ENCODE data around the gene ZBTB7A. TPM values are rescaled to one million over a fixed set of nuclear protein-coding genes. Genes with fewer than 3 reads are reported as not detected.

Gene ZBTB7A
- total and polyA plus RNA-seq, 10 of the 15 experiments (the other 5 are each of a cell fraction or from before 2014, with no cell fraction given): 0.26 to 42.4 (median 4.5) TPM

DNA sequence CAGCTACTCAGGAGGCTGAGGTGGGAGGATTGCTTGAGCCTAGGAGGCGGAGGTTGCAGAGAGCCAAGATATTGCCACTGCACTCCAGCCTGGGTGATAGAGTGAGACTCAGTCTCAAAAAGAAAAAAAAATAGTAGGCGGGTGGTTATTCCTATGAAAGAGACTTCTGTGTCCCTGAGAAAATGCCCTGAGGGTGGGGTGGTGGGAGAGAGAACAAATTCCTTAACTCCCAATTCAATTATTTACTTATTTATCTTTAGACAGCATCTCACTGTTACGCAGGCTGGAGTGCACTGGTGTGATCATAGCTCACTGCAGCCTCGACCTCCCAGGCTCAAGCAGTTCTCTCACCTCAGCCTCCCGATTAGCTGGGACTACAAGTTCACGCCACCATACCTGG, 71.1 kb downstream of the ZBTB7A start (continued):
- TF ChIP-seq, protein P1, sequence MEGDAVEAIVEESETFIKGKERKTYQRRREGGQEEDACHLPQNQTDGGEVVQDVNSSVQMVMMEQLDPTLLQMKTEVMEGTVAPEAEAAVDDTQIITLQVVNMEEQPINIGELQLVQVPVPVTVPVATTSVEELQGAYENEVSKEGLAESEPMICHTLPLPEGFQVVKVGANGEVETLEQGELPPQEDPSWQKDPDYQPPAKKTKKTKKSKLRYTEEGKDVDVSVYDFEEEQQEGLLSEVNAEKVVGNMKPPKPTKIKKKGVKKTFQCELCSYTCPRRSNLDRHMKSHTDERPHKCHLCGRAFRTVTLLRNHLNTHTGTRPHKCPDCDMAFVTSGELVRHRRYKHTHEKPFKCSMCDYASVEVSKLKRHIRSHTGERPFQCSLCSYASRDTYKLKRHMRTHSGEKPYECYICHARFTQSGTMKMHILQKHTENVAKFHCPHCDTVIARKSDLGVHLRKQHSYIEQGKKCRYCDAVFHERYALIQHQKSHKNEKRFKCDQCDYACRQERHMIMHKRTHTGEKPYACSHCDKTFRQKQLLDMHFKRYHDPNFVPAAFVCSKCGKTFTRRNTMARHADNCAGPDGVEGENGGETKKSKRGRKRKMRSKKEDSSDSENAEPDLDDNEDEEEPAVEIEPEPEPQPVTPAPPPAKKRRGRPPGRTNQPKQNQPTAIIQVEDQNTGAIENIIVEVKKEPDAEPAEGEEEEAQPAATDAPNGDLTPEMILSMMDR (IDR thresholded peaks at IDR 0.05 in 2 of 3, conservative IDR thresholded peaks at IDR 0.05 in 1 of 3; ENCODE audit: control insufficient read depth in 2 of 3, extremely low read depth in 1 of 3, insufficient read depth in 1 of 3, low read depth in 3 of 3, low read length in 3 of 3): no peak
- TF ChIP-seq HDAC2 (IDR thresholded peaks at IDR 0.05) (no peak), IKZF1 (conservative IDR thresholded peaks at IDR 0.05) (no peak), LARP7 (IDR thresholded peaks at IDR 0.05) (no peak)

Other genes starting within 250 kb of the ZBTB7A start
Only the 7 nearest of the 15 such genes appear.
- gene DAPK3, start 95.8 kb downstream of the ZBTB7A start, total RNA-seq (2014; rRNA removed): 35.5 and 39.3 TPM in 2 replicates
- gene DAPK3, start 95.8 kb downstream of the ZBTB7A start, total RNA-seq (2014; rRNA removed; fragmentation: Illumina TruSeq; extraction: Trizol): 12.7 and 16.5 TPM in 2 replicates
- 42.1 and 46.4 TPM in 2 replicates for gene DAPK3, start 95.8 kb downstream of the ZBTB7A start, total RNA-seq (2021)
- 8.3 and 22.5 TPM in 2 replicates for gene DAPK3, start 95.8 kb downstream of the ZBTB7A start, polyA plus RNA-seq (2011; rRNA removed)
- gene DAPK3, start 95.8 kb downstream of the ZBTB7A start, polyA plus RNA-seq (2014; fragmentation: Illumina TruSeq; extraction: Trizol): 3.8 and 17.8 TPM in 2 replicates
- under 1 TPM; 0.13 to 0.53 TPM for gene DAPK3, start 95.8 kb downstream of the ZBTB7A start, polyA plus RNA-seq (2014; fragmentation: Nextera tagmentation; extraction: Ambion mirVana)
- gene DAPK3, start 95.8 kb downstream of the ZBTB7A start, polyA plus RNA-seq (2014; rRNA removed): 45.5 and 50.6 TPM in 2 replicates
- gene DAPK3, start 95.8 kb downstream of the ZBTB7A start, polyA plus RNA-seq (2016; fragmentation: Nextera tagmentation; extraction: Ambion mirVana): 10 to 100 TPM; 27.2 to 35.2 TPM
- gene EEF2, start 81.4 kb downstream of the ZBTB7A start, total RNA-seq (2014; rRNA removed): 2,013 and 2,296 TPM in 2 replicates
- 1,954 and 2,053 TPM in 2 replicates for gene EEF2, start 81.4 kb downstream of the ZBTB7A start, total RNA-seq (2014; rRNA removed; fragmentation: Illumina TruSeq; extraction: Trizol)
- gene EEF2, start 81.4 kb downstream of the ZBTB7A start, total RNA-seq (2021): 3,487 and 3,491 TPM in 2 replicates
- gene EEF2, start 81.4 kb downstream of the ZBTB7A start, polyA plus RNA-seq (2011; rRNA removed): 1,026 and 1,259 TPM in 2 replicates
- 1,630 and 2,440 TPM in 2 replicates for gene EEF2, start 81.4 kb downstream of the ZBTB7A start, polyA plus RNA-seq (2014; fragmentation: Illumina TruSeq; extraction: Trizol)
- 100 to 1,000 TPM; 513 to 937 TPM for gene EEF2, start 81.4 kb downstream of the ZBTB7A start, polyA plus RNA-seq (2014; fragmentation: Nextera tagmentation; extraction: Ambion mirVana)
- gene EEF2, start 81.4 kb downstream of the ZBTB7A start, polyA plus RNA-seq (2014; rRNA removed): 1,584 and 1,859 TPM in 2 replicates
- gene EEF2, start 81.4 kb downstream of the ZBTB7A start, polyA plus RNA-seq (2016; fragmentation: Nextera tagmentation; extraction: Ambion mirVana): 100 to 1,000 TPM; 280 to 285 TPM
- gene PIAS4, start 59.2 kb downstream of the ZBTB7A start, total RNA-seq (2014; rRNA removed): 17.8 and 22.0 TPM in 2 replicates
- 5.7 and 10.6 TPM in 2 replicates for gene PIAS4, start 59.2 kb downstream of the ZBTB7A start, total RNA-seq (2014; rRNA removed; fragmentation: Illumina TruSeq; extraction: Trizol)
- gene PIAS4, start 59.2 kb downstream of the ZBTB7A start, total RNA-seq (2021): 23.2 and 25.1 TPM in 2 replicates
- gene PIAS4, start 59.2 kb downstream of the ZBTB7A start, polyA plus RNA-seq (2011; rRNA removed): 2.7 and 7.7 TPM in 2 replicates
- 5.4 and 9.6 TPM in 2 replicates for gene PIAS4, start 59.2 kb downstream of the ZBTB7A start, polyA plus RNA-seq (2014; fragmentation: Illumina TruSeq; extraction: Trizol)
- gene PIAS4, start 59.2 kb downstream of the ZBTB7A start, polyA plus RNA-seq (2014; fragmentation: Nextera tagmentation; extraction: Ambion mirVana): under 1 TPM; 0.13 to 0.40 TPM
- 17.9 and 23.1 TPM in 2 replicates for gene PIAS4, start 59.2 kb downstream of the ZBTB7A start, polyA plus RNA-seq (2014; rRNA removed)
- 10 to 100 TPM; 12.0 to 13.5 TPM for gene PIAS4, start 59.2 kb downstream of the ZBTB7A start, polyA plus RNA-seq (2016; fragmentation: Nextera tagmentation; extraction: Ambion mirVana)
- gene MAP2K2, start 57.2 kb upstream of the ZBTB7A start, total RNA-seq (2014; rRNA removed): 178 and 210 TPM in 2 replicates
- 72.1 and 92.8 TPM in 2 replicates for gene MAP2K2, start 57.2 kb upstream of the ZBTB7A start, total RNA-seq (2014; rRNA removed; fragmentation: Illumina TruSeq; extraction: Trizol)
- gene MAP2K2, start 57.2 kb upstream of the ZBTB7A start, total RNA-seq (2021): 182 and 184 TPM in 2 replicates
- gene MAP2K2, start 57.2 kb upstream of the ZBTB7A start, polyA plus RNA-seq (2011; rRNA removed): 31.6 and 68.3 TPM in 2 replicates
- gene MAP2K2, start 57.2 kb upstream of the ZBTB7A start, polyA plus RNA-seq (2014; fragmentation: Illumina TruSeq; extraction: Trizol): 13.0 and 38.8 TPM in 2 replicates
- 1 to 10 TPM in 1 of 2 experiments, under 1 TPM in 1; 1.00 to 6.8 TPM for gene MAP2K2, start 57.2 kb upstream of the ZBTB7A start, polyA plus RNA-seq (2014; fragmentation: Nextera tagmentation; extraction: Ambion mirVana)
- 144 and 166 TPM in 2 replicates for gene MAP2K2, start 57.2 kb upstream of the ZBTB7A start, polyA plus RNA-seq (2014; rRNA removed)
- 10 to 100 TPM; 33.4 to 33.7 TPM for gene MAP2K2, start 57.2 kb upstream of the ZBTB7A start, polyA plus RNA-seq (2016; fragmentation: Nextera tagmentation; extraction: Ambion mirVana)
- gene CREB3L3, start 86.7 kb upstream of the ZBTB7A start, total RNA-seq (2014; rRNA removed): not detected in 2 replicates
- not detected in 2 replicates for gene CREB3L3, start 86.7 kb upstream of the ZBTB7A start, total RNA-seq (2014; rRNA removed; fragmentation: Illumina TruSeq; extraction: Trizol)
- gene CREB3L3, start 86.7 kb upstream of the ZBTB7A start, total RNA-seq (2021): not detected in 2 replicates
- 0.22 and 0.46 TPM in 2 replicates for gene CREB3L3, start 86.7 kb upstream of the ZBTB7A start, polyA plus RNA-seq (2011; rRNA removed)
- 0.03 TPM in 1 of 2 replicates, not detected in the other for gene CREB3L3, start 86.7 kb upstream of the ZBTB7A start, polyA plus RNA-seq (2014; fragmentation: Illumina TruSeq; extraction: Trizol)
- not detected for gene CREB3L3, start 86.7 kb upstream of the ZBTB7A start, polyA plus RNA-seq (2014; fragmentation: Nextera tagmentation; extraction: Ambion mirVana)
- not detected in 2 replicates for gene CREB3L3, start 86.7 kb upstream of the ZBTB7A start, polyA plus RNA-seq (2014; rRNA removed)
- under 1 TPM in 1 of 2 experiments, not detected in 1; 0.07 TPM for gene CREB3L3, start 86.7 kb upstream of the ZBTB7A start, polyA plus RNA-seq (2016; fragmentation: Nextera tagmentation; extraction: Ambion mirVana)
- 25.6 and 26.0 TPM in 2 replicates for gene SIRT6, start 115.7 kb upstream of the ZBTB7A start, total RNA-seq (2014; rRNA removed)
- gene SIRT6, start 115.7 kb upstream of the ZBTB7A start, total RNA-seq (2014; rRNA removed; fragmentation: Illumina TruSeq; extraction: Trizol): 8.3 and 8.7 TPM in 2 replicates
- gene SIRT6, start 115.7 kb upstream of the ZBTB7A start, total RNA-seq (2021): 36.3 and 39.5 TPM in 2 replicates
- 10.0 and 22.4 TPM in 2 replicates for gene SIRT6, start 115.7 kb upstream of the ZBTB7A start, polyA plus RNA-seq (2011; rRNA removed)
- 0.60 and 6.7 TPM in 2 replicates for gene SIRT6, start 115.7 kb upstream of the ZBTB7A start, polyA plus RNA-seq (2014; fragmentation: Illumina TruSeq; extraction: Trizol)
- gene SIRT6, start 115.7 kb upstream of the ZBTB7A start, polyA plus RNA-seq (2014; fragmentation: Nextera tagmentation; extraction: Ambion mirVana): 1 to 10 TPM; 1.3 to 1.5 TPM
- 49.6 and 60.3 TPM in 2 replicates for gene SIRT6, start 115.7 kb upstream of the ZBTB7A start, polyA plus RNA-seq (2014; rRNA removed)
- gene SIRT6, start 115.7 kb upstream of the ZBTB7A start, polyA plus RNA-seq (2016; fragmentation: Nextera tagmentation; extraction: Ambion mirVana): 10 to 100 TPM; 29.4 to 29.8 TPM
- gene ANKRD24, start 115.8 kb upstream of the ZBTB7A start, total RNA-seq (2014; rRNA removed): 0.49 and 0.51 TPM in 2 replicates
- 0.23 and 0.27 TPM in 2 replicates for gene ANKRD24, start 115.8 kb upstream of the ZBTB7A start, total RNA-seq (2014; rRNA removed; fragmentation: Illumina TruSeq; extraction: Trizol)
- gene ANKRD24, start 115.8 kb upstream of the ZBTB7A start, total RNA-seq (2021): 0.51 and 0.59 TPM in 2 replicates
- 0.43 TPM in 2 replicates for gene ANKRD24, start 115.8 kb upstream of the ZBTB7A start, polyA plus RNA-seq (2011; rRNA removed)
- 0.12 and 0.14 TPM in 2 replicates for gene ANKRD24, start 115.8 kb upstream of the ZBTB7A start, polyA plus RNA-seq (2014; fragmentation: Illumina TruSeq; extraction: Trizol)
- under 1 TPM in 1 of 2 experiments, not detected in 1; 0.02 TPM for gene ANKRD24, start 115.8 kb upstream of the ZBTB7A start, polyA plus RNA-seq (2014; fragmentation: Nextera tagmentation; extraction: Ambion mirVana)
- 0.42 and 0.47 TPM in 2 replicates for gene ANKRD24, start 115.8 kb upstream of the ZBTB7A start, polyA plus RNA-seq (2014; rRNA removed)
- under 1 TPM; 0.31 to 0.35 TPM for gene ANKRD24, start 115.8 kb upstream of the ZBTB7A start, polyA plus RNA-seq (2016; fragmentation: Nextera tagmentation; extraction: Ambion mirVana)

Measured in GM12878 (cell line).